Nephron (organoid): Measurements from ENCODE around the gene CDH13.

Experiments used
- H3K27ac Mint-ChIP-seq, 3 experiments: 2 replicates each; pipeline ENCODE4 v1.8.0; 2020; ENCODE audit warnings: mixed read lengths in 3 of 3, mild to moderate bottlenecking in 2 of 3, moderate library complexity in 1 of 3
- H3K27me3 Mint-ChIP-seq: 2 replicates; pipeline ENCODE4 v1.8.0; 2021; ENCODE audit warnings: low read depth, mild to moderate bottlenecking, moderate library complexity, mixed read lengths
- H3K36me3 Mint-ChIP-seq: 2 replicates; pipeline ENCODE4 v1.8.0; 2020; ENCODE audit warnings: low read depth, mixed read lengths
- H3K4me1 Mint-ChIP-seq: 2 replicates; pipeline ENCODE4 v1.8.0; 2020; ENCODE audit warnings: mixed read lengths
- H3K4me3 Mint-ChIP-seq, 3 experiments: 2 replicates each; pipeline ENCODE4 v1.8.0; 2020; ENCODE audit warnings: mild to moderate bottlenecking in 3 of 3, mixed read lengths in 3 of 3, moderate library complexity in 2 of 3
- H3K9me3 Mint-ChIP-seq: 2 replicates; pipeline ENCODE4 v1.8.0; 2020; ENCODE audit warnings: mixed read lengths
- CTCF ChIP-seq, 3 experiments: fragments of 200-600 bp; sonication (generic); IDR thresholded peaks; one replicate each; pipeline ENCODE4 v1.5.0; 2021; ENCODE audit warnings: antibody characterized with exemption in 3 of 3; ENCODE audit not compliant: unreplicated experiment in 3 of 3

Gene CDH13

GRCh38 chr16:82949016-82949415, 322.2 kb downstream of the CDH13 start:
- peaks cover 4% of the 10 kb centered on the region for H3K9me3 Mint-ChIP-seq
- H3K27me3 Mint-ChIP-seq: no peaks in the 10 kb centered on the region
- peaks cover 13% of the 10 kb centered on the region for H3K4me1 Mint-ChIP-seq
- no peak overlapping the region for H3K27ac Mint-ChIP-seq
- H3K4me3 Mint-ChIP-seq: no peak overlapping the region
- TF ChIP-seq CTCF (IDR thresholded peaks at IDR 0.05; ENCODE audit: unreplicated experiment in 3 of 3): no peak
- no peaks in the 10 kb centered on the region for H3K36me3 Mint-ChIP-seq

GRCh38 chr16:82953517-82953916, 326.7 kb downstream of the CDH13 start:
- no peak for TF ChIP-seq CTCF (IDR thresholded peaks at IDR 0.05; ENCODE audit: unreplicated experiment in 3 of 3)
- Mint-ChIP-seq H3K27me3 (no peaks in the 10 kb centered on the region), H3K4me1 (peaks cover 7% of the 10 kb centered on the region)

GRCh38 chr16:82954224-82954929, 327.6 kb downstream of the CDH13 start:
- no peak for TF ChIP-seq CTCF (IDR thresholded peaks at IDR 0.05; ENCODE audit: unreplicated experiment in 3 of 3)
- H3K4me1 Mint-ChIP-seq: peaks cover 5% of the 10 kb centered on the region

More at GRCh38 chr16:82953517-82953916, 326.7 kb downstream of the CDH13 start:
- Mint-ChIP-seq H3K9me3 (peaks cover 4% of the 10 kb centered on the region), H3K4me3 (no peak overlapping the region), H3K27ac (no peak overlapping the region), H3K36me3 (no peaks in the 10 kb centered on the region)

GRCh38 chr16:82955741-82956348, 329.1 kb downstream of the CDH13 start:
- no peak overlapping the region for H3K4me3 Mint-ChIP-seq
- H3K27me3 Mint-ChIP-seq: no peaks in the 10 kb centered on the region
- H3K4me1 Mint-ChIP-seq: peaks cover 5% of the 10 kb centered on the region
- no peaks in the 10 kb centered on the region for H3K36me3 Mint-ChIP-seq
- no peak for TF ChIP-seq CTCF (IDR thresholded peaks at IDR 0.05; ENCODE audit: unreplicated experiment in 3 of 3)
- no peaks in the 10 kb centered on the region for H3K9me3 Mint-ChIP-seq
- H3K27ac Mint-ChIP-seq: no peak overlapping the region

More at GRCh38 chr16:82954224-82954929, 327.6 kb downstream of the CDH13 start:
- H3K9me3 Mint-ChIP-seq: peaks cover 4% of the 10 kb centered on the region
- H3K27ac Mint-ChIP-seq: no peak overlapping the region
- H3K36me3 Mint-ChIP-seq: no peaks in the 10 kb centered on the region
- no peak overlapping the region for H3K4me3 Mint-ChIP-seq
- no peaks in the 10 kb centered on the region for H3K27me3 Mint-ChIP-seq

- no peak overlapping the region for H3K4me3 Mint-ChIP-seq
- H3K27ac Mint-ChIP-seq: no peak overlapping the region
- no peaks in the 10 kb centered on the region for H3K27me3 Mint-ChIP-seq
- no peaks in the 10 kb centered on the region for H3K9me3 Mint-ChIP-seq
- peaks cover 5% of the 10 kb centered on the region for H3K4me1 Mint-ChIP-seq
- no peaks in the 10 kb centered on the region for H3K36me3 Mint-ChIP-seq
- no peak for TF ChIP-seq CTCF (IDR thresholded peaks at IDR 0.05; ENCODE audit: unreplicated experiment in 3 of 3)
Measured at GRCh38 chr16:82957212-82957611, 330.4 kb downstream of the CDH13 start.

GRCh38 chr16:82960918-82961317, 334.1 kb downstream of the CDH13 start:
- H3K4me1 Mint-ChIP-seq: peaks cover 9% of the 10 kb centered on the region
- H3K27ac Mint-ChIP-seq: no peak overlapping the region
- no peaks in the 10 kb centered on the region for H3K36me3 Mint-ChIP-seq
- TF ChIP-seq CTCF (IDR thresholded peaks at IDR 0.05; ENCODE audit: unreplicated experiment in 3 of 3): no peak
- H3K9me3 Mint-ChIP-seq: no peaks in the 10 kb centered on the region
- H3K27me3 Mint-ChIP-seq: no peaks in the 10 kb centered on the region
- no peak overlapping the region for H3K4me3 Mint-ChIP-seq
